OCI-LY1 (cell line): ENCODE results near the gene CPNE7.

Experiments used
- EZH2 ChIP-seq: fragments of 200-600 bp; sonication (generic), shearing (Covaris generic); IDR thresholded peaks from 2 replicates; pipeline ENCODE4 v1.8.0; 2017; ENCODE audit warnings: borderline replicate concordance, mixed run types, mild to moderate bottlenecking, antibody characterized with exemption, low read length, moderate library complexity, mixed read lengths
- TF ChIP-seq, protein P1 (sequence below): fragments of 200-600 bp; sonication (generic), shearing (Covaris generic); IDR thresholded peaks from 2 replicates; pipeline ENCODE4 v1.5.1; 2017; ENCODE audit warnings: mild to moderate bottlenecking, antibody characterized with exemption, low read length, moderate library complexity, mixed read lengths

DNA sequence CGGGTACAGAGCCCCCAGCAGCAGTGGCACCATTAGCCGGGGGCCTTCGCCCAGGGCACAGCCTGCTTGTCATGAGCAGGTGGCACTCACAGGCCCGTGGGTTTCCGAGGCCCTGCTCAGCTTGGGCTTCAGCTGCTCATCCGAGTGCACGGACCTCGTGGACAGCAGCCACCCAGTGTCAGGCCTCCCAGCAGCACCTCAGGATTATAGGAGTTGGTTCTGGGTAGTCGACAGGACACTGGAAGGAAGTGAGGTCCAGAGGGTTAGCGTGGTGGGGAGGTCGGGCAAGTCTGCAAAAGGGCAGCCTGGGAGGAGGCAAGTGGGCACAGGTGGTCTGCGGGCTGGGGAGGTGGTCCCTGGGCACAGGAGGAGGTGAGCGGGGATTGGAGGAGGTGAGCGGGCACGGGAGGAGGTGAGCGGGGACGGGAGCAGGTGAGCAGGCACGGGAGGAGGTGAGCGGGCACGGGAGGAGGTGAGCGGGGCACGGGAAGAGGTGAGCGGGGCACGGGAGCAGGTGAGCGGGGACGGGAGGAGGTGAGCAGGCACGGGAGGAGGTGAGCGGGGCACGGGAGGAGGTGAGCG, 5.1 kb upstream of the CPNE7 start:
- TF ChIP-seq, protein P1, sequence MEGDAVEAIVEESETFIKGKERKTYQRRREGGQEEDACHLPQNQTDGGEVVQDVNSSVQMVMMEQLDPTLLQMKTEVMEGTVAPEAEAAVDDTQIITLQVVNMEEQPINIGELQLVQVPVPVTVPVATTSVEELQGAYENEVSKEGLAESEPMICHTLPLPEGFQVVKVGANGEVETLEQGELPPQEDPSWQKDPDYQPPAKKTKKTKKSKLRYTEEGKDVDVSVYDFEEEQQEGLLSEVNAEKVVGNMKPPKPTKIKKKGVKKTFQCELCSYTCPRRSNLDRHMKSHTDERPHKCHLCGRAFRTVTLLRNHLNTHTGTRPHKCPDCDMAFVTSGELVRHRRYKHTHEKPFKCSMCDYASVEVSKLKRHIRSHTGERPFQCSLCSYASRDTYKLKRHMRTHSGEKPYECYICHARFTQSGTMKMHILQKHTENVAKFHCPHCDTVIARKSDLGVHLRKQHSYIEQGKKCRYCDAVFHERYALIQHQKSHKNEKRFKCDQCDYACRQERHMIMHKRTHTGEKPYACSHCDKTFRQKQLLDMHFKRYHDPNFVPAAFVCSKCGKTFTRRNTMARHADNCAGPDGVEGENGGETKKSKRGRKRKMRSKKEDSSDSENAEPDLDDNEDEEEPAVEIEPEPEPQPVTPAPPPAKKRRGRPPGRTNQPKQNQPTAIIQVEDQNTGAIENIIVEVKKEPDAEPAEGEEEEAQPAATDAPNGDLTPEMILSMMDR, result no peak
- TF ChIP-seq EZH2, result no peak
